MM.1S (cell line): ENCODE data around the gene NIPBL.

Source experiments
- EZH2 ChIP-seq: fragments of 300-600 bp; sonication (generic); optimal IDR thresholded peaks from 2 replicates; pipeline ENCODE3; 2017; ENCODE audit warnings: low read depth, mild to moderate bottlenecking, antibody characterized with exemption, low read length, mixed read lengths
- TF ChIP-seq, protein P1 (sequence below): fragments of 300-600 bp; sonication (generic); IDR thresholded peaks from 2 replicates; pipeline ENCODE4 v1.5.1; 2016; ENCODE audit warnings: antibody characterized with exemption, low read length, mixed read lengths

DNA sequence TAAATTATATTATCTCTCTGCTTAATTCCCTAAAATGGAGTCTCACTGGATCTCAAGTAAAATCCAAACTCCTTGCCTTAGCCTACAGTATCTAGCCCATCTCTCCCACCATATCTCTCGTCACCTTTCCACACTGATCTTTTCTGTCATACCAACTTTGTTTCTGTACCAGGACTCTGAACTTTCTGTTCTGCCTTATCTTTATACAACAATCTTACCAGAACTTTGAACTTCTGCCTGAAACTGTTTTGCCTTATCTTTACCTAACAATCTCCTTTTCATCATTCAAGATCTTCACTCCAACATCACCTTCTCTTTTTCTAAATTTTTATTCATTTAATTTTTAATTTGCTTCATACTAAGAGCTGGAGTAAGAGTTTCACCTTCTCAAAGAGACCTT lies 233.6 kb downstream of the NIPBL start:
- TF ChIP-seq, protein P1, sequence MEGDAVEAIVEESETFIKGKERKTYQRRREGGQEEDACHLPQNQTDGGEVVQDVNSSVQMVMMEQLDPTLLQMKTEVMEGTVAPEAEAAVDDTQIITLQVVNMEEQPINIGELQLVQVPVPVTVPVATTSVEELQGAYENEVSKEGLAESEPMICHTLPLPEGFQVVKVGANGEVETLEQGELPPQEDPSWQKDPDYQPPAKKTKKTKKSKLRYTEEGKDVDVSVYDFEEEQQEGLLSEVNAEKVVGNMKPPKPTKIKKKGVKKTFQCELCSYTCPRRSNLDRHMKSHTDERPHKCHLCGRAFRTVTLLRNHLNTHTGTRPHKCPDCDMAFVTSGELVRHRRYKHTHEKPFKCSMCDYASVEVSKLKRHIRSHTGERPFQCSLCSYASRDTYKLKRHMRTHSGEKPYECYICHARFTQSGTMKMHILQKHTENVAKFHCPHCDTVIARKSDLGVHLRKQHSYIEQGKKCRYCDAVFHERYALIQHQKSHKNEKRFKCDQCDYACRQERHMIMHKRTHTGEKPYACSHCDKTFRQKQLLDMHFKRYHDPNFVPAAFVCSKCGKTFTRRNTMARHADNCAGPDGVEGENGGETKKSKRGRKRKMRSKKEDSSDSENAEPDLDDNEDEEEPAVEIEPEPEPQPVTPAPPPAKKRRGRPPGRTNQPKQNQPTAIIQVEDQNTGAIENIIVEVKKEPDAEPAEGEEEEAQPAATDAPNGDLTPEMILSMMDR, result no peak
- TF ChIP-seq EZH2, result no peak
